Activated naive CD8-positive, alpha-beta T cell treated with anti-CD3 and anti-CD28 coated beads, Interleukin-2, amount 10 ng/mL, durations not matched to agents 7 days and 5 days (primary cell): ENCODE results near the gene CPA3. TPM values are rescaled to one million over a fixed set of nuclear protein-coding genes. Genes with fewer than 3 reads are reported as not detected.

ENCODE experiments used
- ATAC-seq: fragments of 150-1000 bp; cut with Tn5 transposase; one replicate; pipeline ENCODE4 v1.10.0; 2021; ENCODE audit warnings: low read depth, moderate library complexity
- POLR2A ChIA-PET: fragments of 350-600 bp; sonication (Branson Sonifier 250); formaldehyde crosslinking; loops from one replicate; lab custom pipeline; 2021; ENCODE audit warnings: antibody characterized with exemption; lab: Charles Lee
- DNase-seq: peaks from one replicate; pipeline ENCODE4 v3.0.0; 2021
- H3K27ac Mint-ChIP-seq: one replicate; pipeline ENCODE4 v1.8.0; 2022; ENCODE audit warnings: mild to moderate bottlenecking, mixed read lengths
- H3K27me3 Mint-ChIP-seq: one replicate; pipeline ENCODE4 v1.8.0; 2022; ENCODE audit warnings: mild to moderate bottlenecking, moderate library complexity, mixed read lengths
- H3K36me3 Mint-ChIP-seq: one replicate; pipeline ENCODE4 v1.8.0; 2021; ENCODE audit warnings: mild to moderate bottlenecking, mixed read lengths
- H3K4me1 Mint-ChIP-seq: one replicate; pipeline ENCODE4 v1.8.0; 2021; ENCODE audit warnings: mixed read lengths
- H3K4me3 Mint-ChIP-seq: one replicate; pipeline ENCODE4 v1.8.0; 2022; ENCODE audit warnings: mild to moderate bottlenecking, moderate library complexity, mixed read lengths
- H3K9me3 Mint-ChIP-seq: one replicate; pipeline ENCODE4 v1.8.0; 2021; ENCODE audit warnings: mixed read lengths
- total RNA-seq, 2 experiments: library from RNA; stranded (reverse); gene quantifications; one replicate each; pipeline ENCODE4 v1.2.3, GENCODE V29; 2021

CPA3 gene
- total RNA-seq, 2 experiments from 2014 or later = not detected

GRCh38 chr3:148845756-148846395, 19.2 kb upstream of the CPA3 start:
- Mint-ChIP-seq H3K27ac (no peak overlapping the region), H3K27me3 (peaks cover 4% of the 10 kb centered on the region), H3K9me3 (no peaks in the 10 kb centered on the region), H3K4me1 (no peaks in the 10 kb centered on the region), H3K36me3 (no peaks in the 10 kb centered on the region), H3K4me3 (no peak overlapping the region)
- no peak for DNase-seq
- POLR2A ChIA-PET = no interaction called here
- no peak for ATAC-seq

GRCh38 chr3:148847351-148847750, 17.7 kb upstream of the CPA3 start:
- Mint-ChIP-seq H3K27me3 (peaks cover 4% of the 10 kb centered on the region), H3K4me1 (no peaks in the 10 kb centered on the region), H3K36me3 (no peaks in the 10 kb centered on the region), H3K9me3 (no peaks in the 10 kb centered on the region), H3K4me3 (no peak overlapping the region), H3K27ac (no peak overlapping the region)
- POLR2A ChIA-PET = interaction anchor here (0.7 kb wide), 1 partner anchor 251 kb away, joined by 4 read pairs; no protein-coding TSS in a partner anchor
- DNase-seq = no peak
- ATAC-seq = no peak

- ATAC-seq (no peak), DNase-seq (no peak)
- H3K27ac Mint-ChIP-seq = no peak overlapping the region
- POLR2A ChIA-PET = no interaction called here
- no peak overlapping the region for H3K4me3 Mint-ChIP-seq
- no peaks in the 10 kb centered on the region for H3K9me3 Mint-ChIP-seq
- H3K36me3 Mint-ChIP-seq = no peaks in the 10 kb centered on the region
- no peaks in the 10 kb centered on the region for H3K4me1 Mint-ChIP-seq
- H3K27me3 Mint-ChIP-seq = peaks cover 7% of the 10 kb centered on the region
Measured at GRCh38 chr3:148848410-148848809, 16.7 kb upstream of the CPA3 start.

- POLR2A ChIA-PET = no interaction called here
- Mint-ChIP-seq H3K9me3 (no peaks in the 10 kb centered on the region), H3K4me1 (no peaks in the 10 kb centered on the region), H3K4me3 (no peak overlapping the region), H3K36me3 (no peaks in the 10 kb centered on the region), H3K27me3 (peaks cover 8% of the 10 kb centered on the region), H3K27ac (no peak overlapping the region)
- ATAC-seq (no peak), DNase-seq (no peak)
Measured at GRCh38 chr3:148852271-148852992, 12.7 kb upstream of the CPA3 start.

GRCh38 chr3:148853076-148853475, 12.0 kb upstream of the CPA3 start:
- H3K4me1 Mint-ChIP-seq = no peaks in the 10 kb centered on the region
- POLR2A ChIA-PET = no interaction called here
- H3K4me3 Mint-ChIP-seq = no peak overlapping the region
- H3K9me3 Mint-ChIP-seq = no peaks in the 10 kb centered on the region
- DNase-seq (no peak), ATAC-seq (no peak)
- no peak overlapping the region for H3K27ac Mint-ChIP-seq
- H3K27me3 Mint-ChIP-seq = peaks cover 6% of the 10 kb centered on the region
- H3K36me3 Mint-ChIP-seq = no peaks in the 10 kb centered on the region

GRCh38 chr3:148854061-148854460, 11.0 kb upstream of the CPA3 start:
- Mint-ChIP-seq H3K9me3 (no peaks in the 10 kb centered on the region), H3K27ac (no peak overlapping the region), H3K4me3 (no peak overlapping the region), H3K4me1 (no peaks in the 10 kb centered on the region), H3K36me3 (no peaks in the 10 kb centered on the region), H3K27me3 (peaks cover 6% of the 10 kb centered on the region)
- POLR2A ChIA-PET = no interaction called here
- DNase-seq (no peak), ATAC-seq (no peak)

GRCh38 chr3:148856384-148856783, 8.7 kb upstream of the CPA3 start:
- Mint-ChIP-seq H3K27ac (no peak overlapping the region), H3K27me3 (peaks cover 7% of the 10 kb centered on the region), H3K36me3 (no peaks in the 10 kb centered on the region), H3K9me3 (no peaks in the 10 kb centered on the region), H3K4me3 (no peak overlapping the region), H3K4me1 (no peaks in the 10 kb centered on the region)
- POLR2A ChIA-PET = no interaction called here
- DNase-seq = no peak
- ATAC-seq = no peak

- no peak for ATAC-seq
- Mint-ChIP-seq H3K4me3 (no peak overlapping the region), H3K27ac (no peak overlapping the region), H3K9me3 (no peaks in the 10 kb centered on the region), H3K27me3 (peaks cover 12% of the 10 kb centered on the region), H3K4me1 (no peaks in the 10 kb centered on the region), H3K36me3 (no peaks in the 10 kb centered on the region)
- POLR2A ChIA-PET = interaction anchor here (0.7 kb wide), 1 partner anchor 1485 kb away, joined by 4 read pairs; no protein-coding TSS in a partner anchor
- no peak for DNase-seq
Measured at GRCh38 chr3:148857316-148857715, 7.8 kb upstream of the CPA3 start.

GRCh38 chr3:148861277-148861869, 3.7 kb upstream of the CPA3 start:
- H3K4me1 Mint-ChIP-seq = no peaks in the 10 kb centered on the region
- DNase-seq (no peak), ATAC-seq (no peak)
- no peaks in the 10 kb centered on the region for H3K9me3 Mint-ChIP-seq
- H3K36me3 Mint-ChIP-seq = no peaks in the 10 kb centered on the region
- H3K4me3 Mint-ChIP-seq = no peak overlapping the region
- no peak overlapping the region for H3K27ac Mint-ChIP-seq
- POLR2A ChIA-PET = no interaction called here
- peaks cover 24% of the 10 kb centered on the region for H3K27me3 Mint-ChIP-seq

GRCh38 chr3:148863297-148863696, 1.8 kb upstream of the CPA3 start:
- ATAC-seq (no peak), DNase-seq (no peak)
- Mint-ChIP-seq H3K27ac (no peak overlapping the region), H3K36me3 (no peaks in the 10 kb centered on the region), H3K9me3 (no peaks in the 10 kb centered on the region), H3K27me3 (peaks cover 32% of the 10 kb centered on the region), H3K4me1 (no peaks in the 10 kb centered on the region), H3K4me3 (no peak overlapping the region)
- POLR2A ChIA-PET = no interaction called here

GRCh38 chr3:148863814-148864213, 1.3 kb upstream of the CPA3 start:
- POLR2A ChIA-PET = no interaction called here
- Mint-ChIP-seq H3K27me3 (peaks cover 32% of the 10 kb centered on the region), H3K36me3 (no peaks in the 10 kb centered on the region), H3K4me1 (no peaks in the 10 kb centered on the region), H3K4me3 (no peak overlapping the region), H3K9me3 (no peaks in the 10 kb centered on the region), H3K27ac (no peak overlapping the region)
- no peak for ATAC-seq
- no peak for DNase-seq

- peaks cover 30% of the 10 kb centered on the region for H3K27me3 Mint-ChIP-seq
- POLR2A ChIA-PET = no interaction called here
- no peak overlapping the region for H3K27ac Mint-ChIP-seq
- ATAC-seq (no peak), DNase-seq (no peak)
- no peaks in the 10 kb centered on the region for H3K9me3 Mint-ChIP-seq
- no peak overlapping the region for H3K4me3 Mint-ChIP-seq
- H3K36me3 Mint-ChIP-seq = no peaks in the 10 kb centered on the region
- H3K4me1 Mint-ChIP-seq = no peaks in the 10 kb centered on the region
Measured at GRCh38 chr3:148866261-148866660, 1.2 kb downstream of the CPA3 start.

- no peaks in the 10 kb centered on the region for H3K4me1 Mint-ChIP-seq
- no peak for ATAC-seq
- no peaks in the 10 kb centered on the region for H3K36me3 Mint-ChIP-seq
- no peak overlapping the region for H3K27ac Mint-ChIP-seq
- POLR2A ChIA-PET = no interaction called here
- peaks cover 12% of the 10 kb centered on the region for H3K27me3 Mint-ChIP-seq
- no peaks in the 10 kb centered on the region for H3K9me3 Mint-ChIP-seq
- no peak overlapping the region for H3K4me3 Mint-ChIP-seq
- no peak for DNase-seq
Measured at GRCh38 chr3:148873270-148873927, 8.3 kb downstream of the CPA3 start.
